Stimulated activated CD8-positive, alpha-beta memory T cell treated with anti-CD3 and anti-CD28 coated beads, Interleukin-15, amount 100 ng/mL, for 24 hours (primary cell): Measurements from ENCODE around the gene DLG2.

Experiments used
- DNase-seq: peaks from one replicate; pipeline ENCODE4 v3.0.0-alpha.2; 2020; ENCODE audit warnings: low read depth

The DLG2 gene

GRCh38 chr11:83921447-83922192 is 1705.5 kb downstream of the DLG2 start:
- DNase-seq = no peak

DNA sequence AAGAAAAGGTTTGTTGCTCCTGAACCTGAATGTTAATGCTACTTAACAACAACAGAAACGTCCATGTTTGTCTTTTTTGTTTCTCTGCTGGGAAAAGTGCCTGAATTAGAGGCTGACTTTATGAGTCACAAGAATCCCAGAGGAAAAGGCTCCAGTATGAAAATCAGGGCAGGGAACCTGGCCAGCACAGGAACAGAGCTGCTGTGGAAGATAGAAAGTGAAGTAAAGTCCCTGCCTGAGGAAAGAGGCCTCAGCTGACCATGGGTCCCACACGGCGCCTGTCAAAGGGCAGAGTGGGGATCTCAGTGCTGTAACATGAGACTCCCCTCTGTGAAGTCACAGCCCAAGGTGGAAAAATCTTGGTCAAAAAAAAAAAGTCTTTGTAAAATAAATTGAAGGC is 1708.7 kb downstream of the DLG2 start:
- DNase-seq = no peak

DNA sequence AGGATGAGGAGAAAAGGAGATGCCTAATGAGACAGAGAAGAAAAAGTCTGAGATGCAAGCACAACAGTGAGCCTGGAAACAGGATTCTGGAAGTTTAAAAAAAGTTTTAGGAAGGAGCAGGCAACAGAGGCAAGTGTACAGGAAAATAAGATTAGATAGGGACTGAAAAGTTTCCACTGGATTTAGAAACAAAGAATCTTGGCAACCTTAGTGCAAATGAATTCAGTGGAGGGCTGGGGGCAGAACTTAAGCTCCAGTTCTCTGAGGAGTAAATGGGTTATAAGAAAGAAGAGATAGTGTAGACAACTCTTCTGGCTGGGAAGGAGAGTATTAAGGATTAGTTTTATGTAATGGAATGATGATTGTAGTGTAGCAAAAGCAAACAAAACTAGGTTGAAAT is 1712.1 kb downstream of the DLG2 start:
- DNase-seq = no peak

GRCh38 chr11:83909579-83910534 is 1717.3 kb downstream of the DLG2 start:
- DNase-seq = no peak

GRCh38 chr11:83908298-83908856 is 1718.8 kb downstream of the DLG2 start:
- no peak for DNase-seq

DNA sequence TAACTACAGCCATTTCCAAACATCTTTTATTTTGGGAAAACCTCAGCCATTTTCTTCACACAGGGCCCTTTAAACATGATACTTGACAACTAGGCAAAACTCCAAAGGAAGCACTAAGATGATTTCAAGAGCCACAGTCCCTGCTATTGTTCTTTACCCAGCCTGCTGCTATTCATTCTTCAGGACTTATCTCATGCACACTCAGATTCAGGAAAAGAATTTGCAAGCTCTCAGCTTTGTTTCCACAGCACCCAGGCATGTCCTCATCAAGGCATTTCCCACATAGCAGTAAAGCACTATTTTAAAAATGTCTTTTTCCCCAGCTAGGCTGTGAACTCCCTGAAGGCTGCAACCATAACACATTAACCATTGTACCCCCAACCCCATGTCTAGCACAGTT is 1731.6 kb downstream of the DLG2 start:
- no peak for DNase-seq

- DNase-seq = no peak
Measured at GRCh38 chr11:83881428-83881827, 1745.7 kb downstream of the DLG2 start.

DNA sequence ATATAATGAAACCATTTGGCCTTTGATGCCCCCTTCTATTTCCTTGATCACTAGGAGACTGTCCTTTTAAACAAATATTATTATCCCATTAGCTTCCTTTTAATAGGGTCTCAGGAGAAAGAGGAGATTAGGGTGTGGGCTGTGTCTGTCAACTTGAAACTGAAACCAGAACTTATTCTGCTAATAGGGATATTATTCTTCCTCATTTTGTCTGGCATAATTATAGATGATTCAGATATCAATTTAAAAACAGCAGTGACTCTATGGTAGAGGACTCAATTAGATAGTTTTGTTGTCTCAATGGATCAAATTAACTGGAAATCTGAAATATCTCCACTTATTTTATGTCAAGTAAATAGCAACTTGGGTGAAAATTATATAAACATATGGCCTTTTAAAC is 1756.1 kb downstream of the DLG2 start:
- DNase-seq = no peak

DNA sequence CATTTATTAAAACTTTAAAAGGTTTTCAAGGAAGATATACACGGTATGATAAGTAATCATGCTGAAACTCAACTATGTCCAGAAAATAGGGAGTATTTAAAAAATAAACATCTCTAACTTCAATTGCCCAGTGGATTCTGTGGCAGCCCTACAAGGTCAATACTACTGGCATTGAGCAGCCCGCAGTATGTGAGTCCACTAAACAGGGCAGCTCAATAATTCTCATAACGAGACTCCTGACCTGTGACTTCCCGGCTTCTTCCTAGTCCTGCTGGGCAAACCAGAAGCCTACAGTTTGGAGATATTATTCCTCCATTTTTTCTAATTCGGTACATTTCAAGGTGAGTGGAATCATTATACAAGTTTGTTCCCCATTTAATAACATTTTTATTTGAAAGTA is 1760.5 kb downstream of the DLG2 start:
- DNase-seq = no peak

GRCh38 chr11:83865636-83866461 is 1761.3 kb downstream of the DLG2 start:
- no peak for DNase-seq

DNA sequence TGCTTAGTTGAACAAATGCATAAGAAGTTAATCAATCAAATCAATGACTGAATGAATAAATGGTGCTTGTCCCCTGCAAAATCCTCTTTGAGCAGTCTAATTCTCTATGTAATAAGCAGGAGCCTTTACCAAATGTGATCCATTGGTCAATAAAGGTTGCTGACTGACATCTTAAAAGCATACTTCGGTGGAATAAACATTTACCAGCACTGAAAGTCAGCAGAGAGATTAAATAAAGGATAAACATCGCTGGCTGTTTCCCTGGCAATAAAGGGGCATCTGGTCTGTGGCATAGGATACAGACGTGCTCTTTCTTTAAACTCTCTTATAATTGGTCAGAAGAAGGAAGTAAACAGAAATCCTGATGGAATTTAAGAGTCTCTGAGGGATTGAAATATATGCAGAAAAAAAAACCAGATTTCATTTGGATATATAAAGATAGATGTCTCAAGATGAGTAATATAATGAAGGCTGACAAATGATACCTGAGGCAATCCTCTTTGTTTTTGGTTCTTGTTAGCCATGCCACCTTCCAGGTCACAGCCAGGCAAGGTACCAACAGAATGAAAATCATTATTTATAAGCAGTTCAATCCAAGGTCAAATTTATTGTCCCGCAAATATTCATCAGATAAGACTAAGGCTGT is 1762.6 kb downstream of the DLG2 start:
- DNase-seq = no peak

- DNase-seq = no peak
Measured at GRCh38 chr11:83863272-83863671, 1763.9 kb downstream of the DLG2 start.

DNA sequence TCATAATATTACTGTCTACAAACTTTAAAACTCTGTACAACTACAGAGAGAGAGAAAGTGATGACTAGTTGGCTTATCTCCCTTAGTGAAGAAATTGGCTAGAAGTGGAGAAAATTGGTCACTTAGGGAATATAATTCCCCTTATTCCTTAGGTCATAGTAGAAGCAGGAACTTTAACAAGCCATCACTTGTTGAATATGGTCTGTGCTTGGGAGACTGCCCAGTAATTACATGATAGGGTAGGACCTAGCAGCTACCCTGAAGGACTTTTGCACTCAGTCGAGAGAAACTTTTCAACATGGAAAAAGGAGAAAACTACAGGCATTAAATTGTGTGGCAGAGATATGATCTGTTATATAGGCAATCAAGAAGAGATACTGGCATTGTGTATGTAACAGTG is 1764.5 kb downstream of the DLG2 start:
- no peak for DNase-seq

DNA sequence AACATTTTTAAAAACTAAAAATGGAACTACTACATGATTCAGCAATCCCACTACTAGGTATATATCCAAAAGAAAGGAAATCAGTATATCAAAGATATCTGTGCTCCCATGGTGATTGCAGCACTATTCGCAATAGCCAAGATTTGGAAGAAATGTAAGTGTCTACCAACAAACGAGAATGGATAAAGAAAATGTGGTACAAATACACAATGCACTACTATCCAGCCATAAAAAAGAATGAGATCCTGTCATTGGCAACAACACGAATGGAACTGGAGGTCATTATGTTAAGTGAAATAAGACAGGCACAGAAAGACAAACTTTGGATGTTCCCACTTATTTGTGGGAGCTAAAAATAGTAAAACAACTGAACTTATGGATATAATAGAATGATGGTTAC is 1765.1 kb downstream of the DLG2 start:
- DNase-seq = no peak

DNA sequence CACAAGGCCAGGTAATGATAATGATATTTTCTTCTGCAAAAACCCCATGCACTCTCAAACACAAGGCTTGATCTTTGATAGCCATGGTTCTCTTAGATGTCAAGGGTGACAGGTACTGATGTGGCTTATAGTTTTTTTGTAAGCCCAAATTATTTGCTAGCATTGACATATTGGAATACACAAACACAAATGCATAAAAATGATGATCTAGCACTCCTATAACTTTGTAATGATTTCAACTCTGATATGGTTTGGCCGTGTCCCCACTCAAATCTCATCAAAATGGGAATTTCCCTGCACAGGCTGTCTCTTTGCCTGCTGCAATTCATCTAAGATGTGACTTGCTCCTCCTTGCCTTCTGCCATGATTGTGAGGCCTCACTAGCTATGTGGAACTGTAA is 1768.5 kb downstream of the DLG2 start:
- DNase-seq = no peak

DNA sequence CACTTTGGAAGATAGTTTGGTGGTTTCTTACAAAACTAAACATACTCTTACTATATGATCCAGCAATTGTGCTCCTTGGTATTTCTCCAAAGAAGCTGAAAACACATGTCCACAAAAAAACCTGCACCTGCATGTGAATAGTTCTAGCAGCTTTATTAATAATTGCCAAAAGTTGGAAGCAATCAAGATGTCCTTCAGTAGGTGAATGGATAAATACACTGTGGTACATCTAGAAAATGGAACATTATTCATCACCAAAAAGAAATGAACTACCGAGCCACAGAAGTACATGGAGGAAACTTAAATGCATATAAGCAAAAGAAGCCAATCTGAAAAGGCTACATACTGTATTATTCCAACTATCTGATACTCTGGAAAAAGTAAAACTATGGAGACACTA is 1771.9 kb downstream of the DLG2 start:
- DNase-seq = no peak

DNA sequence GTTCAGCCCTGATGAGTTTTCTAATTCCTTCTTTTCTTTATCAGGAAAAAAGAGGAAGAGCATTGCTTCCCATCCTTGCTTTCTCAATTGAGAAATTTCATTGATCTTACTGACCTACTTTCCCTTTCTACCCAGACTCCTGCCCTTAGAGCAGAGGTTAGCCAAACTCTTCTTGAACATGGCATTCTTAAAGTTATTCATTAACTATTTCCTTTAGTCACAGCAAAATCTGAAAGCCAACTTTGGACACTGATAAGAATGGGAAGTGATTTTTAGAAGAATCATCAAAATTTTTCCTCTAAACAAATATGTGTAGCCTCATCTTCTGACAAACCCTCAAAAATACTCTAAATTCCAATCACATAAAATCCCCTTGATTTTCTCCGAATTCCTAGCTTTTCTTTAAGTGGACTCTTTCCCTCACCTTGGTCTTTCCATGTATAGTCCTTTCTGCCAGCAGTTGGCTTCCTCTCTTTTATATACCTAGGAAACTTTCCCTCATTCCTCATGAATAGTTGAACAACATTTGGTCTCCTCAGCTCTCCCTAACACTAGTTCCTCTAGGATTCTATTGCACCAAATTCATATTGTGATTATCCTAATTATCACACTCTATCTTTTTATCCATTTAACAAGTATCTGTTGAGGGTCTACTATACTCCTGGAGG is 1774.2 kb downstream of the DLG2 start:
- DNase-seq = no peak

GRCh38 chr11:83852012-83852411 is 1775.1 kb downstream of the DLG2 start:
- DNase-seq = no peak

GRCh38 chr11:83847467-83848034 is 1779.6 kb downstream of the DLG2 start:
- no peak for DNase-seq

- DNase-seq = no peak
Measured at GRCh38 chr11:83845797-83846196, 1781.3 kb downstream of the DLG2 start.

DNA sequence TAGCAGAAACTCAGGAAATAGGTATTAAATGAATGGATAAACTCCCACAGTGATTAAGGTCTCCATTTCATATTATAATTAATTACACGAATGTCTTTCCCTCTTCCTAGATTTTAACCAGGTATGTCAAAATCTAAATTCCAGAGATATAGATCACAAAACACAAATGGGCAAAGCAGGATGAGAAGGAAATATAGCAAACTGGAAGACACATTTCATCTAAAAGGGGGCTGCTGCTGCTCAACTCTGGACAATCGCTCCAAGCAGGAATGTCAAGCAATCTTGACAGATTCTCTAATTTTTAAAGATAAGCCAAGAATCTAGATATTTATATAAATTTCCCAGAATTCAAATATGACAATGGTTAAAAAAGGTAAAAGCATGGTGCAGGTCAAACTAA is 1786.8 kb downstream of the DLG2 start:
- no peak for DNase-seq
